Mesenchymal stem cell (in vitro differentiated cells and primary cell): ENCODE measurements around the gene SRCAP.

ENCODE experiments used
- DNase-seq: peaks from one replicate; pipeline ENCODE4 v3.0.0-alpha.2; 2013
- H2AFZ ChIP-seq: one replicate; pipeline ENCODE4 v1.6.1; 2013; ENCODE audit warnings: low read depth, mild to moderate bottlenecking, control low read depth, inconsistent platforms, low read length, moderate library complexity
- H2AK5ac ChIP-seq: 2 replicates; pipeline ENCODE4 v1.6.1; 2013; ENCODE audit warnings: low read length, moderate library complexity, mild to moderate bottlenecking, inconsistent platforms; ENCODE audit not compliant: severe bottlenecking
- H2BK120ac ChIP-seq: one replicate; pipeline ENCODE4 v1.6.1; 2013; ENCODE audit warnings: low read depth, mild to moderate bottlenecking, inconsistent platforms, low read length, moderate library complexity
- H2BK12ac ChIP-seq, 2 experiments: one replicate each; pipeline ENCODE4 v1.6.1; 2013; ENCODE audit warnings: inconsistent platforms in 2 of 2, low read length in 2 of 2, mild to moderate bottlenecking in 2 of 2, moderate library complexity in 2 of 2, control low read depth in 1 of 2
- H2BK15ac ChIP-seq: one replicate; pipeline ENCODE4 v1.6.1; 2013; ENCODE audit warnings: mild to moderate bottlenecking, low read depth, inconsistent platforms; ENCODE audit not compliant: poor library complexity, severe bottlenecking
- H2BK5ac ChIP-seq: 2 replicates; pipeline ENCODE4 v1.6.1; 2013; ENCODE audit warnings: low read depth, mild to moderate bottlenecking, low read length, control low read depth, inconsistent platforms; ENCODE audit not compliant: poor library complexity, severe bottlenecking
- H3K14ac ChIP-seq, 2 experiments: one replicate each; pipeline ENCODE4 v1.6.1; 2013; ENCODE audit warnings: inconsistent platforms in 2 of 2, low read length in 2 of 2, control low read depth in 1 of 2, mild to moderate bottlenecking in 1 of 2, moderate library complexity in 1 of 2
- H3K18ac ChIP-seq, 2 experiments: one replicate each; pipeline ENCODE4 v1.6.1; 2013; ENCODE audit warnings: inconsistent platforms in 2 of 2, low read length in 2 of 2, control low read depth in 1 of 2, low read depth in 1 of 2, mild to moderate bottlenecking in 1 of 2
- H3K23ac ChIP-seq, 2 experiments: one replicate each; pipeline ENCODE4 v1.6.1; 2013; ENCODE audit warnings: inconsistent platforms in 2 of 2, low read length in 2 of 2, mild to moderate bottlenecking in 2 of 2, moderate library complexity in 2 of 2, control low read depth in 1 of 2
- H3K27ac ChIP-seq: 2 replicates; pipeline ENCODE4 v1.5.1; 2013; ENCODE audit warnings: mild to moderate bottlenecking, moderate library complexity, low read length, control low read depth, inconsistent platforms; ENCODE audit not compliant: poor library complexity, severe bottlenecking
- H3K27me3 ChIP-seq, 2 experiments: 2 replicates each; pipeline versions ENCODE4 v1.6.1 to v1.7.0; 2013; ENCODE audit warnings: low read length in 2 of 2, mild to moderate bottlenecking in 2 of 2, moderate library complexity in 2 of 2, control low read depth in 1 of 2, inconsistent platforms in 1 of 2; ENCODE audit not compliant: control insufficient read depth in 1 of 2, insufficient read depth in 1 of 2
- H3K36me3 ChIP-seq, 2 experiments: 2 replicates each; pipeline versions ENCODE4 v1.6.1 to v1.7.0; 2013; ENCODE audit warnings: low read length in 2 of 2, control low read depth in 1 of 2, inconsistent platforms in 1 of 2, low read depth in 1 of 2, mild to moderate bottlenecking in 1 of 2; ENCODE audit not compliant: insufficient read depth in 2 of 2, control insufficient read depth in 1 of 2
- H3K4ac ChIP-seq, 2 experiments: one replicate each; pipeline ENCODE4 v1.6.1; 2013; ENCODE audit warnings: inconsistent platforms in 2 of 2, low read length in 2 of 2, mild to moderate bottlenecking in 2 of 2, moderate library complexity in 2 of 2, control low read depth in 1 of 2, low read depth in 1 of 2
- H3K4me1 ChIP-seq: 2 replicates; pipeline ENCODE4 v1.6.1; 2013; ENCODE audit warnings: low read depth, low read length, control low read depth; ENCODE audit not compliant: control insufficient read depth, insufficient read depth
- H3K4me2 ChIP-seq: 2 replicates; pipeline ENCODE4 v1.6.1; 2013; ENCODE audit warnings: low read length, mild to moderate bottlenecking, inconsistent platforms; ENCODE audit not compliant: poor library complexity, severe bottlenecking
- H3K4me3 ChIP-seq, 2 experiments: 2 replicates each; pipeline versions ENCODE4 v1.5.1 to v1.7.0; 2013; ENCODE audit warnings: low read length in 2 of 2, mild to moderate bottlenecking in 2 of 2, control low read depth in 1 of 2, low read depth in 1 of 2; ENCODE audit not compliant: insufficient read depth in 1 of 2
- H3K79me1 ChIP-seq: replicated peaks from 2 replicates; pipeline ENCODE4 v1.6.1; 2013; ENCODE audit warnings: mild to moderate bottlenecking, control low read depth, low read length, inconsistent platforms; ENCODE audit not compliant: poor library complexity, severe bottlenecking
- H3K9ac ChIP-seq: 2 replicates; pipeline ENCODE4 v1.7.0; 2013; ENCODE audit warnings: mild to moderate bottlenecking, low read length, moderate library complexity
- H3K9me3 ChIP-seq: 2 replicates; pipeline ENCODE4 v1.7.0; 2013; ENCODE audit warnings: mild to moderate bottlenecking, low read length; ENCODE audit not compliant: control insufficient read depth
- H4K8ac ChIP-seq: one replicate; pipeline ENCODE4 v1.6.1; 2013; ENCODE audit warnings: inconsistent platforms, mild to moderate bottlenecking, low read length, moderate library complexity
- H4K91ac ChIP-seq: one replicate; pipeline ENCODE4 v1.6.1; 2013; ENCODE audit warnings: mild to moderate bottlenecking, low read length, inconsistent platforms
- WGBS: methylation state at CpG from one replicate; pipeline ENCODE4 v1.1.7; 2013; ENCODE audit warnings: mixed read lengths; 5-methylcytosine and 5-hydroxymethylcytosine counted together

The SRCAP gene

DNA sequence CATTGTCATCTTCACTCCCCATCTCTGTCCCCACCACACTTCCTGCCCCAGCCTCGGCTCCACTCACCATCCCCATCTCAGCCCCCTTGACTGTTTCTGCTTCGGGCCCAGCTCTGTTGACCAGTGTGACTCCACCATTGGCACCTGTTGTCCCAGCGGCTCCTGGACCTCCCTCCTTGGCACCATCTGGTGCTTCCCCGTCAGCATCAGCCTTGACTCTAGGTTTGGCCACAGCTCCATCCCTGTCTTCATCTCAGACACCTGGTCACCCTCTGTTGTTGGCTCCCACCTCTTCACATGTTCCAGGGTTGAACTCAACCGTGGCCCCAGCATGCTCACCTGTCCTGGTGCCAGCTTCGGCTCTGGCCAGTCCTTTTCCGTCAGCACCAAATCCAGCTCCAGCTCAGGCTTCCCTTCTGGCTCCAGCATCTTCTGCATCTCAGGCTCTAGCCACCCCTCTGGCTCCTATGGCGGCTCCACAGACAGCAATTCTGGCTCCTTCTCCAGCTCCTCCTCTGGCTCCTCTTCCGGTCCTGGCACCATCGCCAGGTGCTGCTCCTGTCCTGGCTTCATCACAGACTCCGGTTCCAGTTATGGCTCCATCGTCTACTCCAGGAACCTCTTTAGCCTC is 24.9 kb downstream of the SRCAP start:
- DNase-seq: no peak
- H3K79me1 ChIP-seq: peaks cover 58% of the 10 kb centered on the region
- no peak overlapping the region for H2AFZ ChIP-seq
- no peak overlapping the region for H3K27ac ChIP-seq
- no peak overlapping the region for H3K14ac ChIP-seq
- H3K4me3 ChIP-seq: no peak overlapping the region
- H3K36me3 ChIP-seq: peaks cover 72 to 96% of the 10 kb centered on the region in 2 experiments
- no peak overlapping the region for H4K8ac ChIP-seq
- H3K4me1 ChIP-seq: no peaks in the 10 kb centered on the region
- no peak overlapping the region for H2BK12ac ChIP-seq
- H2AK5ac ChIP-seq: no peak overlapping the region
- WGBS: 98% methylated on average over 12 of the region's 12 CpGs
- no peaks in the 10 kb centered on the region for H3K27me3 ChIP-seq
- H2BK5ac ChIP-seq: no peak overlapping the region
- no peak overlapping the region for H4K91ac ChIP-seq
- H3K18ac ChIP-seq: no peak overlapping the region
- no peak overlapping the region for H3K4me2 ChIP-seq
- H2BK15ac ChIP-seq: no peak overlapping the region
- no peaks in the 10 kb centered on the region for H3K9me3 ChIP-seq
- H2BK120ac ChIP-seq: no peak overlapping the region
- H3K4ac ChIP-seq: no peak overlapping the region
- H3K23ac ChIP-seq: no peak overlapping the region
- no peak overlapping the region for H3K9ac ChIP-seq

DNA sequence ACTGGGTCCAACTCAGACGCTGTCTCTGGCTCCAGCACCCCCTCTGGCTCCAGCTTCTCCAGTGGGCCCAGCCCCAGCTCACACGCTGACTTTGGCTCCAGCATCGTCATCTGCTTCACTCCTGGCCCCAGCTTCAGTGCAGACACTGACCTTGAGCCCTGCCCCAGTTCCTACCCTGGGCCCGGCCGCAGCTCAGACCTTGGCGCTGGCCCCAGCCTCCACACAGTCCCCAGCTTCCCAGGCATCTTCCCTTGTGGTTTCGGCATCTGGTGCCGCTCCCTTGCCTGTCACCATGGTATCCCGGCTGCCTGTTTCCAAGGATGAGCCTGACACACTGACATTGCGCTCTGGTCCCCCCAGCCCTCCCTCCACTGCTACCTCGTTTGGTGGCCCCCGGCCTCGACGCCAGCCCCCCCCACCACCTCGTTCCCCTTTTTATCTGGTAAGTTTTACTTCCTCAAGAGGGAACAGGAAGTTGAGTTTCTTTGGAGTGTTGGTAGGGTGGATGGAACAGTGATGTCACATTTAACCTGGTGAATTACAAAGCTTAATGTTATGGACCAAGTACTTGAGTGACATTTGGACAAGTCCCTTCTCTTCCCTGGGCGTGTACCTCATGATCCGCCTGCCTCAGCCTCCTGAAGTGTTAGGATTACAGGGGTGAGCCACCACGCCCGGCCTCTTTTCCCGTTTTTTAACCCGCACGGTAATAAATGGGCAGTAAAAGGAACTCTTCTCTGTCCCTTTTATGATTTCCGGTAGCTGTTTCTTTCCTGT is 25.9 kb downstream of the SRCAP start:
- no peak overlapping the region for H3K23ac ChIP-seq
- no peak overlapping the region for H2BK120ac ChIP-seq
- H3K18ac ChIP-seq: no peak overlapping the region
- H3K4me1 ChIP-seq: no peaks in the 10 kb centered on the region
- H3K4me3 ChIP-seq: no peak overlapping the region
- WGBS: 98% methylated on average over 16 of the region's 23 CpGs
- no peak overlapping the region for H4K91ac ChIP-seq
- no peaks in the 10 kb centered on the region for H3K9me3 ChIP-seq
- no peak overlapping the region for H3K9ac ChIP-seq
- no peaks in the 10 kb centered on the region for H3K27me3 ChIP-seq
- no peak overlapping the region for H2BK5ac ChIP-seq
- H2BK15ac ChIP-seq: no peak overlapping the region
- H2AK5ac ChIP-seq: no peak overlapping the region
- no peak overlapping the region for H2BK12ac ChIP-seq
- no peak overlapping the region for H3K4ac ChIP-seq
- no peak overlapping the region for H4K8ac ChIP-seq
- H3K27ac ChIP-seq: no peak overlapping the region
- H3K14ac ChIP-seq: no peak overlapping the region
- no peak overlapping the region for H3K4me2 ChIP-seq
- no peak overlapping the region for H2AFZ ChIP-seq
- peaks cover 57% of the 10 kb centered on the region for H3K79me1 ChIP-seq
- no peak for DNase-seq
- H3K36me3 ChIP-seq: peaks cover 73 to 98% of the 10 kb centered on the region in 2 experiments

DNA sequence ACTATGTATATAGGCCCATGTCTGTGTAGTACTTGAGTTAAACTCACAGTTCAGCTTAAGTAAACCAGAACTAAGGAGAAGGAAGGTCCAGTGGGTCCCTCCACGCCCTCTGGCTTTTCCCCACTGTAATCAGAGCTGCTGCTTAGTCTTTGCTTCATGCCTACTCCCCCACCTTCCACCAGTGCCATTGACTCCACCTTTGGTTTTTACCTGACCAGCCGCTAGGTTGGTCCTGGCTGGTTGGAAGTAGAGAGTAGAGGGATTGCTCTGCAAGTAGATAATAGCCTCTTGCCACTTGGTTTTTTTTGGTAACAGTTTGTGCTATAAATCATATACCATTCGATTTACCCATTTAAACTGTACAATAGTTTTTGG is 26.4 kb downstream of the SRCAP start:
- H3K4me1 ChIP-seq: no peaks in the 10 kb centered on the region
- no peak overlapping the region for H2AK5ac ChIP-seq
- no peak overlapping the region for H3K18ac ChIP-seq
- no peak overlapping the region for H2AFZ ChIP-seq
- H3K23ac ChIP-seq: no peak overlapping the region
- H2BK5ac ChIP-seq: no peak overlapping the region
- no peaks in the 10 kb centered on the region for H3K27me3 ChIP-seq
- H2BK120ac ChIP-seq: no peak overlapping the region
- no peak for DNase-seq
- H2BK15ac ChIP-seq: no peak overlapping the region
- WGBS: no CpG with 5 or more reads among the region's 3 CpGs
- no peak overlapping the region for H3K4me2 ChIP-seq
- peaks cover 70 to 97% of the 10 kb centered on the region in 2 experiments for H3K36me3 ChIP-seq
- H3K4ac ChIP-seq: no peak overlapping the region
- no peaks in the 10 kb centered on the region for H3K9me3 ChIP-seq
- H4K8ac ChIP-seq: no peak overlapping the region
- H4K91ac ChIP-seq: no peak overlapping the region
- no peak overlapping the region for H3K14ac ChIP-seq
- no peak overlapping the region for H3K9ac ChIP-seq
- no peak overlapping the region for H3K27ac ChIP-seq
- no peak overlapping the region for H2BK12ac ChIP-seq
- H3K4me3 ChIP-seq: no peak overlapping the region
- H3K79me1 ChIP-seq: peaks cover 54% of the 10 kb centered on the region

DNA sequence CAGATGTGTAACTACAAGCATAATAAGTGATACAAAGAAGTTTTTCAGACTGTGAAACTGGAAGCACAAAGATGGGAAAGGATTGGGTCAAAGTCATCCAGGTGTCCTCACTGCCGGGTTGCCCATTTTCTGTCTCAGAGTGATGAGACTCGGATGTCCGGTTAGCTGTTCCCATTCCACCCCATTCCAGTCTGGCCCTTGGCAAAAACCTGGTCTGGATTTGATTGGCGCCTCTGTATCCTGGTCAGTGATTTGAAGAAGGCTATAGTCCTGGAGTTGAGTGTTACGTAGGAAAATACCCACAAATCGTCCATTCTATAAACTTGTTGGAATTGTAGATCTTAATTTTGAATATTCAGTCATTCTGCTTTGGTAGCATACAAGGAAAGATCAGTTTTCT is 29.4 kb downstream of the SRCAP start:
- H2AK5ac ChIP-seq: no peak overlapping the region
- no peak overlapping the region for H2BK120ac ChIP-seq
- H3K4me1 ChIP-seq: peaks cover 2% of the 10 kb centered on the region
- no peak overlapping the region for H4K8ac ChIP-seq
- no peak overlapping the region for H2BK12ac ChIP-seq
- H3K9me3 ChIP-seq: no peaks in the 10 kb centered on the region
- no peak overlapping the region for H3K4me2 ChIP-seq
- no peak overlapping the region for H3K23ac ChIP-seq
- H2AFZ ChIP-seq: no peak overlapping the region
- H3K14ac ChIP-seq: no peak overlapping the region
- no peak overlapping the region for H3K4me3 ChIP-seq
- no peaks in the 10 kb centered on the region for H3K27me3 ChIP-seq
- H3K27ac ChIP-seq: no peak overlapping the region
- H2BK15ac ChIP-seq: no peak overlapping the region
- H3K9ac ChIP-seq: no peak overlapping the region
- no peak overlapping the region for H4K91ac ChIP-seq
- no peak overlapping the region for H3K18ac ChIP-seq
- DNase-seq: no peak
- WGBS: 99% methylated on average over 4 of the region's 6 CpGs
- peaks cover 64 to 96% of the 10 kb centered on the region in 2 experiments for H3K36me3 ChIP-seq
- H2BK5ac ChIP-seq: no peak overlapping the region
- H3K4ac ChIP-seq: no peak overlapping the region
- peaks cover 39% of the 10 kb centered on the region for H3K79me1 ChIP-seq
